PC-9 (cell line): Measurements from ENCODE around the gene SSUH2. TPM values are rescaled to one million over a fixed set of nuclear protein-coding genes. Genes with fewer than 3 reads are reported as not detected.

Source experiments
- BruUV-seq: library from RNA; stranded (reverse); fragments of 400-500 nt; replicated peaks from 2 replicates; lab custom pipeline; 2021; lab: Mats Ljungman, UMichigan
- CTCF ChIA-PET: fragments of 300-600 bp; sonication (Branson Sonifier 250); formaldehyde crosslinking; loops from one replicate; lab custom pipeline; 2022; ENCODE audit warnings: antibody characterized with exemption; lab: Charles Lee
- POLR2A ChIA-PET: fragments of 300-600 bp; sonication (Branson Sonifier 250); formaldehyde crosslinking; loops from one replicate; lab custom pipeline; 2022; ENCODE audit warnings: antibody characterized with exemption; ENCODE audit not compliant: unreplicated experiment; lab: Charles Lee
- DNase-seq, 2 experiments: peaks; one replicate each; pipeline versions ENCODE4 v3.0.0 to v3.0.0-alpha.2; 2015 to 2022; ENCODE audit warnings: mixed read lengths in 1 of 2
- H2AFZ ChIP-seq: fragments of 200-600 bp; sonication (generic); 2 replicates; pipeline ENCODE4 v1.8.1; 2017; ENCODE audit warnings: antibody characterized with exemption
- H3F3A ChIP-seq: fragments of 200-600 bp; sonication (generic); 2 replicates; pipeline ENCODE4 v1.8.1; 2017; ENCODE audit warnings: antibody characterized with exemption, mild to moderate bottlenecking, low read depth; ENCODE audit not compliant: insufficient read depth
- H3K27ac ChIP-seq: fragments of 200-600 bp; sonication (generic); 2 replicates; pipeline ENCODE4 v1.6.1; 2016; ENCODE audit warnings: mixed run types
- H3K27me3 ChIP-seq: fragments of 200-600 bp; sonication (generic); 2 replicates; pipeline ENCODE4 v1.6.1; 2016; ENCODE audit warnings: low read depth, mixed run types; ENCODE audit not compliant: insufficient read depth
- H3K36me3 ChIP-seq: fragments of 200-600 bp; sonication (generic); 2 replicates; pipeline ENCODE4 v1.6.1; 2016; ENCODE audit warnings: low read depth, mixed run types
- H3K4me1 ChIP-seq: fragments of 200-600 bp; sonication (generic); replicated peaks from 2 replicates; pipeline ENCODE4 v1.6.1; 2016; ENCODE audit warnings: mixed run types; ENCODE audit not compliant: insufficient read depth
- H3K4me2 ChIP-seq: fragments of 200-600 bp; sonication (generic); 2 replicates; pipeline ENCODE4 v1.6.1; 2017; ENCODE audit warnings: mixed run types
- H3K4me3 ChIP-seq: fragments of 200-600 bp; sonication (generic); 2 replicates; pipeline ENCODE4 v1.6.1; 2016; ENCODE audit warnings: mixed run types
- H3K79me2 ChIP-seq: fragments of 200-600 bp; sonication (generic); 2 replicates; pipeline ENCODE4 v1.6.1; 2017; ENCODE audit warnings: low read depth, mixed run types
- H3K9me2 ChIP-seq: fragments of 200-600 bp; sonication (generic); 2 replicates; pipeline ENCODE4 v1.8.1; 2017; ENCODE audit warnings: mild to moderate bottlenecking; ENCODE audit not compliant: insufficient read depth
- H3K9me3 ChIP-seq: fragments of 200-600 bp; sonication (generic); 2 replicates; pipeline ENCODE4 v1.8.1; 2016; ENCODE audit warnings: low read depth; ENCODE audit not compliant: insufficient read depth
- H4K20me1 ChIP-seq: fragments of 200-600 bp; sonication (generic); 2 replicates; pipeline ENCODE4 v1.8.1; 2017; ENCODE audit not compliant: insufficient read depth
- EZH2 ChIP-seq: fragments of 200-600 bp; sonication (generic); IDR thresholded peaks from 2 replicates; pipeline ENCODE4 v1.8.0; 2017; ENCODE audit warnings: antibody characterized with exemption, low read depth
- intact Hi-C: fragments of 100-400 bp; cut with micrococcal nuclease; formaldehyde crosslinking; loops from one replicate; pipeline ENCODE4 v1.10.0; 2022; ENCODE audit not compliant: unreplicated experiment
- total RNA-seq: library from RNA; stranded (reverse); gene quantifications from 2 replicates; pipeline ENCODE4 v1.2.3, GENCODE V29; 2021
- TF ChIP-seq, protein P1 (sequence below): fragments of 200-600 bp; sonication (generic); conservative IDR thresholded peaks from 2 replicates; pipeline ENCODE4 v1.6.1; 2017; ENCODE audit warnings: mixed run types, antibody characterized with exemption, mild to moderate bottlenecking, moderate library complexity

SSUH2 gene
- total RNA-seq, 1 experiment from 2014 or later: 1.6 TPM

DNA sequence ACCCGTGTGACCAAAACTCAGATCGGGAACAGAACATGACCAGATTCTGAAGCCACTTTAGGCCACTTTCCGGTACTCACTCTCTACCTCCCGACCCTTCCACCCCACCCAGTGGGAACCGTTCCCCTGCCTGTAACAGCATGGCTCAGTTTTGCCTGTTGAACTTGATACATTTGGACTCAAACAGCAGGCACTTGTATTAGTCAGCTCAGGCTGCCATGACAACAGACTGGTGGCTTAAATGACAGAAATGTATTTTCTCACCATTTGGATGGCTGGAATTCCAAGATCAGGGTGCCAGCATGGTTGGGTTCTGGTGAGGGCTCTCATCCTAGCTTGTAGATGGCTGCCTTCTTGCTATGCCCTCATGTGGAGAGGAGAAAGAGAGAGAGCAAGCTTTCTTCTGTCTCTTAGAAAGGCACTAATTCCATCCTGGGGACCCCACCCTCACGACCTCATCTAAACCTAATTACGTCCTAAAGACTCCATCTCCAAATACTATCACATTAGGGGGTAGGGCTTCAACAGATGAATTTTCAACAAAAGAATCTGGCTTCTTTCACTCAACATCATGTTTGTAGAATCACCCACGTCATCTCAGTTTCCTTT, 9.3 kb upstream of the SSUH2 start:
- no peak overlapping the region for H3K4me2 ChIP-seq
- H3K4me3 ChIP-seq: no peak overlapping the region
- peaks cover 15% of the 10 kb centered on the region; the same call in 1 of the 2 replicates for H3F3A ChIP-seq
- POLR2A ChIA-PET: no interaction called here
- no peaks in the 10 kb centered on the region for H3K9me2 ChIP-seq
- intact Hi-C loops: no loop called here
- no peaks in the 10 kb centered on the region for H3K27me3 ChIP-seq
- H4K20me1 ChIP-seq: no peaks in the 10 kb centered on the region
- H3K36me3 ChIP-seq: no peaks in the 10 kb centered on the region
- no TSS peak for BruUV-seq
- H3K9me3 ChIP-seq: no peaks in the 10 kb centered on the region
- peaks cover 17% of the 10 kb centered on the region for H3K4me1 ChIP-seq
- TF ChIP-seq, protein P1, sequence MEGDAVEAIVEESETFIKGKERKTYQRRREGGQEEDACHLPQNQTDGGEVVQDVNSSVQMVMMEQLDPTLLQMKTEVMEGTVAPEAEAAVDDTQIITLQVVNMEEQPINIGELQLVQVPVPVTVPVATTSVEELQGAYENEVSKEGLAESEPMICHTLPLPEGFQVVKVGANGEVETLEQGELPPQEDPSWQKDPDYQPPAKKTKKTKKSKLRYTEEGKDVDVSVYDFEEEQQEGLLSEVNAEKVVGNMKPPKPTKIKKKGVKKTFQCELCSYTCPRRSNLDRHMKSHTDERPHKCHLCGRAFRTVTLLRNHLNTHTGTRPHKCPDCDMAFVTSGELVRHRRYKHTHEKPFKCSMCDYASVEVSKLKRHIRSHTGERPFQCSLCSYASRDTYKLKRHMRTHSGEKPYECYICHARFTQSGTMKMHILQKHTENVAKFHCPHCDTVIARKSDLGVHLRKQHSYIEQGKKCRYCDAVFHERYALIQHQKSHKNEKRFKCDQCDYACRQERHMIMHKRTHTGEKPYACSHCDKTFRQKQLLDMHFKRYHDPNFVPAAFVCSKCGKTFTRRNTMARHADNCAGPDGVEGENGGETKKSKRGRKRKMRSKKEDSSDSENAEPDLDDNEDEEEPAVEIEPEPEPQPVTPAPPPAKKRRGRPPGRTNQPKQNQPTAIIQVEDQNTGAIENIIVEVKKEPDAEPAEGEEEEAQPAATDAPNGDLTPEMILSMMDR: no peak
- TF ChIP-seq EZH2: no peak
- no peak overlapping the region for H3K27ac ChIP-seq
- H3K79me2 ChIP-seq: no peaks in the 10 kb centered on the region
- DNase-seq: no peak
- CTCF ChIA-PET: no interaction called here
- no peak overlapping the region for H2AFZ ChIP-seq

DNA sequence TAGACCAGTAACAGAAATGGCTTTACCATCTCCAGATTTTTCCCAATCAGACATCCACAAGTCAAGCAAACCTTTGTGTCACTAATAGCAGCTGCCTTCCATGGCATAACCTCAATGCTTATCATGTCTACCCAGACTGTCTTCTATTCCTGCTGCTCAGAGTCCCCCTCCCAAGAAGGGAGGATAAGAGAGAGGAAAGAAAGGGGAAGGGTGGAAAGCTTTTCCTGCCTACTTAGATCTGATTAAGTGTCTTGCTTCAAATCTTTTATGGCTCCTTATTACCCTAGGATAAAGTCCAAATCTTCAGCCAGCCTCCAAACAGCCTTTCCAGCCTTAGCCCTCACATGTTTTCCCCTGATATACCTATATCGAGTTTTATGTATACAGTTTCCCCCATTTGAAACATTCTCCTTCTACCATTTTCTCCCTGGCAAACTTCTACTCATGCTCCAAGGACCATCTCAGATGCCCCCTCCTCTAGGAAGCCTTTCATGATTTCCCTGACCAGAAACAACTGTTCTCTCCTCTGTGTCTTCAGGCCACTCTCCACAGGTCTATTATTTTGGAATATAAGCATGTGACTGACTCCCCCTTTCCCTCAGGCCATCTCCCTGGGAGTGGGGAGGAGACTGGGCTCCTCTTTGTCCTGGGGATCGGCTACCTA, 7.9 kb upstream of the SSUH2 start:
- no peaks in the 10 kb centered on the region for H3K9me2 ChIP-seq
- TF ChIP-seq EZH2: no peak
- TF ChIP-seq, protein P1: no peak
- no peaks in the 10 kb centered on the region for H3K27me3 ChIP-seq
- H3K79me2 ChIP-seq: no peaks in the 10 kb centered on the region
- no peak for DNase-seq
- H3K27ac ChIP-seq: no peak overlapping the region
- no peaks in the 10 kb centered on the region for H4K20me1 ChIP-seq
- H3K9me3 ChIP-seq: no peaks in the 10 kb centered on the region
- POLR2A ChIA-PET: no interaction called here
- no peak overlapping the region for H3K4me3 ChIP-seq
- H3K36me3 ChIP-seq: no peaks in the 10 kb centered on the region
- H3F3A ChIP-seq: peaks cover under 1% of the 10 kb centered on the region; the same call in 1 of the 2 replicates
- no peak overlapping the region for H3K4me2 ChIP-seq
- CTCF ChIA-PET: no interaction called here
- BruUV-seq: no TSS peak
- intact Hi-C loops: no loop called here
- peaks cover 3% of the 10 kb centered on the region for H3K4me1 ChIP-seq
- H2AFZ ChIP-seq: no peak overlapping the region

DNA sequence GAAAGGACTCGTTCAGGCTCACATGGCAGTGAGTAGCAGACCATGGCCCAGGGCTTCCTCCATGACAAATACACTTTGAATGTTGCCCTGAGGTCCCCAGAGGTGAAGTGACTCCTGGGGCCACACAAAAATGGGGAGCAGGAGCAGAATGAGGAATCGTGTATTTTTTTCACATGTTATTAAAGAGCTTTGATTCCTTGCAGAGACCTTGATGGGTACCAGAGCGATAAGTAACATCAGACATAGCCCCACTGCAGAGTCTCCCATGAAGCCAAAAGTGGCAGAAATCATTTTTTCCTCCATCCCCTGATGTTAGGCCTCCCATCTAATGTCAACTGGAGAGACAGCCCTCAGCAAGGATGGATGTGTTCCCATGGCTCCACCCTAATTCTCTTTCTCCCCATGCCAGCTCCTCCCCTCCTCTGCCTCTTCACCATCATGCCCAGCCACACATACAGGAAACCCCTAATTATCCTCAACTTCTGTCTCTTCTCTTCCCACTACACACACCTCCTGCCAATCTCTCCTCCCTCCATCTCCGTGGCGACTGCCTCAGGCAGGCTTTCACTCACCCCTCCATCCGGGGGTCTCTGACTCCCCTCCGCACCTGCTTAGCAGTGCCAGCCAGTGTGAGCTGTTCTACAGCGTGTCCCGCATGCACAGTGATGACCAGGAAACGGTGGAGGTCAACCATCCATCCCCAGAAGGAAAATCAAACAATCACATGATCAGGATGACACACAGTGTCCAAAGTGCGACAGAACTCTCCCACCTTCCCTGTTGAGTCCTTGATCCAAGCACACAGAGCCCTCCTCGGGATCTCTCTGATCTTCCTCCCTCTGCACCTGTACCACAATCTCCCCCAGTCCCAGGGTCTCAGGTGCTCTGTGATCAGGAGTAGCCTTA, 7.1 kb upstream of the SSUH2 start:
- Histone ChIP-seq H3K36me3 (no peaks in the 10 kb centered on the region), H3K9me3 (no peaks in the 10 kb centered on the region), H3F3A (no peaks in the 10 kb centered on the region), H2AFZ (no peak overlapping the region), H3K27ac (no peak overlapping the region), H3K27me3 (no peaks in the 10 kb centered on the region), H3K4me3 (no peak overlapping the region), H3K4me1 (no peaks in the 10 kb centered on the region), H3K79me2 (no peaks in the 10 kb centered on the region), H4K20me1 (no peaks in the 10 kb centered on the region), H3K4me2 (no peak overlapping the region), H3K9me2 (no peaks in the 10 kb centered on the region)
- CTCF ChIA-PET: no interaction called here
- POLR2A ChIA-PET: no interaction called here
- intact Hi-C loops: no loop called here
- no peak for DNase-seq
- BruUV-seq: no TSS peak
- no peak for TF ChIP-seq EZH2
- TF ChIP-seq, protein P1: no peak
